ENCODE data around the gene KIF26A.
"Not testable (repeated sequence)": the region's sequence is repeated elsewhere in the genome, so short reads cannot be mapped to it uniquely, and the experiment has no call there.

KIF26A gene

DNA sequence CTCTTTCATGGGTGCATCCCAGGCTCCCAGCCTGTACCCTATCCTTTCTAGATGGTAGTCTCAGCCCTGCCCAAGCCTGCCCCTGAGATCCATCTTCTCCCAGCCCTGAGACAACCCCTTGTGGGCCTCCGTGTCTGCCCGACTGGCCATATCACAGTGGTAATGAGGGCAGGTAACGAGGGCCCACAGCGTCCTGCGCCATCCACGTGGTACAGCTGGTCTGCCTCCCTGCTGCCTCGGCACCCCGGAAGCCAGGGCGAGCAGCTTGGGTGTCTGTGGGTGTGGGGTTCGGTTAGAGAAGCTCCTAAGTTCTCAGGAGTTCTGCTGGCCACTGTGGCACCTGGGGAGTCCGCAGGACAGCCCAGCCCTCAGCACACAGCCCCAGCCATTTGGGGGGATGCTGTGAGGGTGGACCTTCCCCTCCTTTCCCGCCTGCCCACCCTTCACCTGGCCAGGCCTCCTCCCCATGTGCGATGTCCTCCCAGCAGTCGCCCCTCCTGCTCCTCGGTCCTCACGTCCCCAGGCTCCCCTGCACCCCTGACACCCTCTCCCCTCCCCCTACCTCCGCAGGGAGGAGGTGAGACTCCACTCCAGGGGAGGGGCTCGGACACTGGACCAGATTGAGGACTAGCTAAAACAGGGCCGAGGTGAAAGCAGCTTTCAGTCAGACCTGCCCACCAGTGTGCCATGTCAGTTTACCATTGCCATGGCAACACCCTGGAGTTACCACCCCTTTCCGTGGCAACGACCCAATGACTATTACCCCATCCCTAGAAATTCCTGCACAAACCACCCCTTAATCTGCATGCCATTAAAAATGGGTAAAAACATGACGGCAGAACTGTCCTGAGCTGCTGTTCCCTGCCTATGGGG is 69.0 kb downstream of the KIF26A start:
- no peak for DNase-seq (ENCODE audit: low read depth in 2 of 3, low spot score in 1 of 3)

DNA sequence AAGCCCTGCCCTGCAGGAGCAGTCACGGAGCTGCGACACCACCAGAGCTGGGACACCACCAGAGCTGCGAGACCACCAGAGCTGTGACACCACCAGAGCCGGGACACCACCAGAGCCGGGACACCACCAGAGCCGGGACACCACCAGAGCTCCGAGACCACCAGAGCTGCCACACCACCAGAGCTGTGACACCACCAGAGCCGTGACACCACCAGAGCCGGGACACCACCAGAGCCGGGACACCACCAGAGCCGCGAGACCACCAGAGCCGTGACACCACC is 69.6 kb downstream of the KIF26A start:
- not testable (repeated sequence) for DNase-seq (ENCODE audit: low read depth in 2 of 3, low spot score in 1 of 3)

DNA sequence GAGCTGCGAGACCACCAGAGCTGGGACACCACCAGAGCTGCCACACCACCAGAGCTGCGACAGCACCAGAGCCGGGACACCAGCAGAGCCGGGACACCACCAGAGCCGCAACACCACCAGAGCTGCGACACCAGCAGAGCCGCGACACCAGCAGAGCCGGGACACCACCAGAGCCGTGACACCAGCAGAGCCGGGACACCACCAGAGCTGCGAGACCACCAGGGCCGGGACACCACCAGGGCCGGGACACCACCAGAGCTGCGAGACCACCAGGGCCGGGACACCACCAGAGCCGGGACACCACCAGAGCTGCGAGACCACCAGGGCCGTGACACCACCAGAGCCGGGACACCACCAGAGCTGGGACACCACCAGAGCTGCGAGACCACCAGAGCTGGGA is 69.9 kb downstream of the KIF26A start:
- DNase-seq (ENCODE audit: low read depth in 2 of 3, low spot score in 1 of 3): not testable (repeated sequence)

DNA sequence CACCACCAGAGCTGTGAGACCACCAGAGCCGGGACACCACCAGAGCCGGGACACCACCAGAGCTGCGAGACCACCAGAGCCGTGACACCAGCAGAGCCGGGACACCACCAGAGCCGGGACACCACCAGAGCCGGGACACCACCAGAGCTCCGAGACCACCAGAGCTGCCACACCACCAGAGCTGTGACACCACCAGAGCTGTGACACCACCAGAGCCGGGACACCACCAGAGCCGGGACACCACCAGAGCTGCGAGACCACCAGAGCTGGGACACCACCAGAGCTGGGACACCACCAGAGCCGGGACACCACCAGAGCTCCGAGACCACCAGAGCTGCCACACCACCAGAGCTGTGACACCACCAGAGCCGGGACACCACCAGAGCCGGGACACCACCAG is 70.7 kb downstream of the KIF26A start:
- DNase-seq (ENCODE audit: low read depth in 2 of 3, low spot score in 1 of 3): not testable (repeated sequence)

DNA sequence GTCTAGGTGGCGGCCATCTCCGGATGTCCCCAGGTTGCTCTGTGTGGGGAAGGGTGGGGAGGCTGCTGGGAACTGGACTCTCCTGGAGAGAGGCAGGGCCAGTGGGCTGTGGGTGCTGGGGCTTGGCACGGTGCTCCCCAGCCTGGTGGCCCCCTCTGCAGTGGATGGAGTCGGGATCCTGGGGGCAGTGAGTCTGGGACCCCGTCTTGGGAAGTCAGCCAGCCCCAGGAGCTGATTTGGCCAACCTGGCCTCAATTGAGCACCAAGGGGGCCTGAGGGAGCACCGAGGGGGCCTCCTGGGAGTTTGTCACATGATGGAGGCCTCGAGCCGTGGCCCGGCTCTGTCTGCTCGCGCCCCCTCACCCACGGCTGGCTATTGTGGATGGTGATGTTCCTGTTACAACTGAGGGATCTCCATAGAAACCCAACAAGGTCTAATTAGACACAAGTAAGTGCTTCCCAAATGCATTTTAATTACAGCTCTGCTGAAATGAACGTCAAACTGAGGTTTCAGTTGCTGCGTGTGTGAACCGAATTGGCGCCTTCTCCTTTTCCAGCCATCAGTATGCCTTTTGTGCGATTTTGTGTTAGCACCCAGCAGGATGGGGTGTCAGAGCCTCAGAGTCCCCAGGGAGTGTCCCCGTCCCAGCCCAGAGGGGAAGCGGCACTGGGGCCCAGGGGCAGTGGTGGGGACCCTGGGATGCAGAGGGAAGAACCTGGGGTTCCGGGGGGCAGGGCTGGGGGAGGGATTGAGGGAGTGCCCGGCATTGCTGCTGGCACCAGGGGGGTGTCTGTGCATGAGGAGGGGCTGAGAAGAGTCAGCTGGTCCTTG is 71.8 kb downstream of the KIF26A start:
- no peak for DNase-seq (ENCODE audit: low read depth in 2 of 3, low spot score in 1 of 3)

DNA sequence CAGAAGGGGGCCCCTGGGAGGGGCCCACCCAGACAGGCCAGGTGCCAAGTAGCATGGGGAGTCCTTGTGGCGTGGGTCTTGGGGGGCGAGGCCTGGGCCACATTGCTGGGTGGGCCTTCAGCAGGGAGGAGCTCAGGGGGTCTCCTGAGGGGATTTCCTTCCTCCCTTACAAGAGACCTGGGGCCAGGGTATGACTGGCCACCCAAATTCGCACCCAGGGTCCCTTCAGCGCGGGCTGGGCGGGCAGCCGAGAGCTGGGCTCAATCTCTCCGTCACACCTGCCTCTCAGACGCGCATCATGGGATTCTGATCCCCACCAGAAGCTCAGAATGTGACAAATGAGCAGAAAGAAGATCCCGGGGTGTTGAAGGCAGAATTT is 72.4 kb downstream of the KIF26A start:
- DNase-seq (ENCODE audit: low read depth in 2 of 3, low spot score in 1 of 3): no peak

DNA sequence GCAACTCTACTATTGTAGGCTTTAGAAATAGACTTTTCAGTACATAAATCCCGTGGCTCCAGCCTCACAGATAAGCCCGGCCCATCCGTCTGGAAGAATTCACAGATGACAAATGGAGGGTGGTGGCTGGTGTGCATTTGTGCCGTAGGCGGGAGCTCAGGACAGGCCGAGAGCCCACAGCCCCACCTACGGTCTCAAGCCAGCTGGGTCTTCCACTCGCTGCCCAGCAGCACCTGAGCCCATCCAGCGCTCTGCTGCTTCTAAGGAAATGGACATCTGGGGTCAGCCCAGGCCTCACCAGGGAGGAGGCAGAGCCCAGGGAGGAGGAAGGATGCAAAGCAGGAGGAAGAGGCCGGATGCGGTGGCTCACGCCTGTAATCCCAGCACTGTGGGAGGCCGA is 72.8 kb downstream of the KIF26A start:
- DNase-seq (ENCODE audit: low read depth in 2 of 3, low spot score in 1 of 3): no peak

DNA sequence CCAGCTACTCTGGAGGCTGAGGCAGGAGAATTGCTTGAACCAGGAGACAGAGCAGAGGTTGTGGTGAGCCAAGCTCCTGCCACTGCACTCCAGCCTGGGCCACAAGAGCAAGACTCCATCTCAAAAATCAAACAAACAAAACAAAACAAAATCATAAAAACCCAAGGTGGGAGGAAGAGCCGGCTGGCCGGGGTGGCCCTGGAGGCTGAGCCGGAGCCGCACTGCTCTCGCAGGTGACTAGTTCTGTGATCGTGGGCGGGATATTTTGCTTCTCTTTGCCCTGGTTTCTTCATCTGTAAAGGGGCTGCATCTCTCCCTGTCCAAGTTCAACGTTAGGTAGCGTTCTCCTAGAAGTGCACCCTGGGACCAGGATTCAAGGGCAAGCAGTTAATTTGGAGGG is 73.4 kb downstream of the KIF26A start:
- DNase-seq (ENCODE audit: low read depth in 2 of 3, low spot score in 1 of 3): no peak

DNA sequence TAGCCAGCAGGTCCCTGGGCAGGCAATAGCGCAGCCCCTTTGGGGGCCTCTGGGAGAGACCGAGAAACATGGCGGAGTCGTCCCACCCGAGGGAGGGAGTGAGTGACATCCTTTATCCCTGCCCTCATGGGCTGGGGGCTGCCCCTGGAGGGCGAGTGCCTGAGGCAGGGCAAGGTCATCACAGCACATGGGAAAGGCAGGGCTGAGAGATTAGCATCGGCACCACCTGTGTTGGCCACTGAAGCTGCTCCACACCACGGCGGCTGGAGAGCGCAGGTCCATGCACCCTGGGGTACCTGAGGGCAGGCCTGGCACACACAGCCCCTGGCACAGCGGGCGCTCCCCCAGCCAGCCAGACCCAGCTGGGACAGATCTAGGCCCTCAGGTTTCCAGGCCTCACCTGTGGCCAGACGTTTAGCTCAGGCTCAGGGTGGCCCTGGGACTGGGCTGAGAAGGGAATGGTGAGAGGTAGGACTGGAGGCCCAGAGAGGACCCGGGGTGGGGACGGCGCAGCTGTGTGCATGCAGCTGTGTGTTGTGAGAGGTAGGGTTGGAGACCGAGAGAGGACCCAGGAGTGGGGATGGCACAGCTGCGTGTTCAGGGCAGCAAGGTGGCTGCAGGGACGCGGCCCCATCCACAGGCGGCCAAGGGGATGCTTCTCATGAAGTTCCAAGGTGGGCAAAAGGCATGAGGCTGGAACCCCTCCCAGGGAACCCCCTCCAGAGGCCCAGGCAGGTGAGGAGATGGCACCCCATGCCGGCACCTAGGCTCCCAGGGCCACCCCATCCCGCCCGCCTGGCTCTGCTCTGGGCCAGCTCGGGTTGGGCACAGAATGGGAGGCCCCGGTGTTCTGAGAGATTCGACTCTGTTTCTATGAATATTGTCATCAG is 74.1 kb downstream of the KIF26A start:
- DNase-seq (ENCODE audit: low read depth in 2 of 3, low spot score in 1 of 3): no peak

DNA sequence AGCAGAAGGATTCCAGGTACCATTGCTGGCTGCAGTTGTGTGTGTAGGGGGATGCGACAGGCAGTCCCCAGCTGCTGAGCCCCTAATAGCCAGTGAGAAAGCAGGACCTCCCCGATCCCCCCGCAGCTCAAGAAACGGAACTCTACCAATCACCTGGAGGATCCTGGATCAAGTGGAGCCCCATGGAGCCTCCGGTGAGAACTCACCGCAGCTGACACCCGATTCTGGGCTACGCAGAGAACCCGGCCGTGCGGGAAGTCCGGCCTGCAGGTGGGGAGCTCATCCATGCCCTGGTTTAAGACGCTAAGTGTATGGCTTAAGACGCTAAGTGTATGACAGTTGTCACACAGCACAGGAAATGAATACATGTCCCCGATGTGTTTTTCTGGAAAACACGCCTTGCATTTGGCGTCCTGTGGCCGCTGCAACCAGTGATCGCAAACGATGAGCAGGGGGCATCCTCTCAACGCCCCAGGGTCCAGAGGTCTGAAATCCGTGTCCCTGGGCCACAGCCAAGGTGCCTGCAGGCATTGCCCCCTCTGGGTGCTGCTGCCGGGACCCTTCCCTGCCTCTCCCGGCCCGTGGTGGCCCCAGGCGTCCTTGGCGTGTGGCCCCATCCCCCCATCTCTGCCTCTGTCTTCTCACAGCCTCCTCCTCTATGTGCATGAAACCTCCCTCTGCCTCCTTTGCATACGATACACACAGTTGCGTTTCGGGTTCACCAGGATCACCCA is 75.1 kb downstream of the KIF26A start:
- DNase-seq (ENCODE audit: low read depth in 2 of 3, low spot score in 1 of 3): no peak

DNA sequence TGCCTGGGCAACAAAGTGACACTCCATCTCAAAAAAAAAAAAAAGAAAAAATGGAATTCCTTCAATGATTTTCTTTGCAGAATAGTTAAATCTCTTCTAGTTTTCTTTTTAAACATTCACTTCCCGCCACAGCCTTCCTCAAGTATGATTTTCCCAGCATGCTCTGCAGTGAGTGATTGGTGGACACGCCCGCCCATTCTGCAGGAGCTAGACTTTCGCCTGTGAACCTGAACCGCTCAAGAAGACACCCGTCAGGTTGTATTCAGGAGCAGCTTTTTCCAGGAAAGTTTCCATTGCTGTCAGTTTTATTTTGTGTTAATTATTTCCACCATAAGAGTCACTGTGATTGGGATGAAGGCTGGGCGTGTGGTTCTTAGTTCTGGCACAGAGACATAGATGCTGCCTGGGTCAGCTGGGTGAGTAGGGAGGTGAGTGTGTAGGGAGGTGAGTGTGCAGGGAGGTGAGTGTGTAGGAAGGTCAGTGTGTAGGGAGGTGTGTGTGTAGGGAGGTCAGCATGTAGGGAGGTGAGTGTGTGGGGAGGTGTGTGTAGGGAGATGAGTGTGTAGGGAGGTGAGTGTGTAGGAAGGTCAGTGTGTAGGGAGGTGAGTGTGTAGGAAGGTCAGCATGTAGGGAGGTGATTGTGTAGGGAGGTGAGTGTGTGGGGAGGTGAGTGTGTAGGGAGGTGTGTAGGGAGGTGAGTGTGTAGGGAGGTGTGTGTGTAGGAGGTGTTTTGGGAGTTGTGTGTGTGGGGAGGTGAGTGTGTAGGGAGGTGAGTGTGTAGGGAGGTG is 76.2 kb downstream of the KIF26A start:
- no peak for DNase-seq (ENCODE audit: low read depth in 2 of 3, low spot score in 1 of 3)

DNA sequence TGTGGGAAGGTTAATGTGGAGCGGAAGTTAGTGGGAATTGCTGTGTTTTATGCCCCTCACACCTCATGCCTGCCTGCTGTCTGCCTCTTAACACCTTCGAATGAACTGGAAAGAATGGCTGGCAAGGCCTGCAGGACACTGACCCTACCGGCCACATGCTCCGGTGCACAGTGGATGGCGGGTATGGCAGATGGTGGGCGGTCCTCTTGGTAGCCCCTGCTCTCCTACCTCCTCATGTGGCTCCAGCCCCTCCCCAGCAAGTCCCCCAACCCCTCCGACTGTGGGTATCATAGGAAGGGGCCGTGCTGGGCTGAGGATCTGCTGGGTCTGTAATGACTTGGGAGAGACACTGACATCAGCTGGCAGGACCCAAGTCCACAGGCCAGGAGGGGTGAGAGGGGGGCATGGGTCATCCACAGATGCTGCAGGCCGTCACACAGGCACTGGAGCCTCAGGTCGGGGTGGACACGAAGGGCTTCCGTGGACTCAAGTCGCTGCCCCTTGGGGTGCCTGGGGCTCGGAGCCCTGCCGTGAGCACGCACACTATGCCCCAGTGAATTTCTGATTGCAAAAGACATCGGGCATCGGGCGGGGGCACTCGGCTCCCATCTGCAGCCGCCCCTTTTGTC is 77.4 kb downstream of the KIF26A start:
- DNase-seq (ENCODE audit: low read depth in 2 of 3, low spot score in 1 of 3): no peak

DNA sequence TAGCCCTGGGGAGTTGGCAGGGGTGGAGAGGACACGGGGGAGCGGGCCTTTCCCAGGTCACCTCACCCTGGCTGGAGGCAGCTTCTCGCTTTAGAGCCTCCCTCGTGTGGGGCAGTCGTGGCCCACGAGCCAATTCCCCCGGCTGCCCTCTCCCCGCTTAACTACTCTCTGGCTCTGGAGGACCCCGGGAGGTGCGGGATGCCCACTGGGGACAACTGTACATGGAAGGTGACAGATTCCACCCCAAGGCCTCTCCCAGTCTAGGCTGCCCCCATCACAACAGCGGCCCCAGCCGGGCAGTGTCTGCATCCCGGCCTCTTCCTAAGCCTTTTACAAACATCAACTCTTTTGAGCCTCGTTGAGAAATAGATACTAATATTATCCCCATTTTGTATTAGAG is 78.1 kb downstream of the KIF26A start:
- DNase-seq (ENCODE audit: low read depth in 2 of 3, low spot score in 1 of 3): no peak

DNA sequence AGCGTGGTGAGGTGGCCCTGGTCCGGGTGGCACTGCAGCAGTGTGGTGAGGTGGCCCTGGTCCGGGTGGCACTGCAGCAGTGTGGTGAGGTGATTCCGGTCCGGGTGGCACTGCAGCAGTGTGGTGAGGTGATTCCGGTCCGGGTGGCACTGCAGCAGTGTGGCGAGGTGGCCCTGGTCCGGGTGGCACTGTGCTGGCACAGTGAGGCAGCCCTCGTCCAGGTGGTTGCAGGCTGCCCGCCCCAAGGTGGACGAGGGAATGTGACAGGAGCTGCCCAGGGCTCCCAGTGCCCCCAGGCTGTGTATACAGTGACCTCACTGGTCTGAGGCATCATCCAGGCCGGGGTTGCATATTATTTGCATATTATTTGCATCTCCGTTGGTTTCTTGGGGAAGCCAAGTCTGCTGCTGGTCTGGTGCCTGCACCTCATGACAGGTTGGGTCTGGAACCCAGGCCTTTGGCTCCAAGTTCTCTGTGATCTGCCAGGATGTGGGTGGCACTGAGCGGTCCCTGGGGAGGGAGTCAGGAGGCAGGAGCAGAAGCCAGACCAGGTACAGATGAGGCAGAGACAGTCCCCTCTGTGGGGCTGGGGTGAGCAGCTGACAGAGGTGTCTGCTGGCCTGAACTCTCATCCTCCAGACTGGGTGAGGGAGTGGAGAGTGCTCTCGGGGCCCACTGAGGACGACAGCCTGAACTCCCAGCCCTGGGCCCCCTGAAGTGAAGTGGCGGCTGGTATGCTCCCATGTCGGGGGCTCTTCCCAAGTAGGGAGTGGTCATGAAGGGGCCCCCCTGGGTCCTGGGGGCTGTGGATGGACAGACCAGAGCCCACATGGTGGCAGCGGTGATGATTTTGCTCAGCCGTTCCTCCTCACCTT is 79.3 kb downstream of the KIF26A start:
- no peak for DNase-seq (ENCODE audit: low read depth in 2 of 3, low spot score in 1 of 3)

DNA sequence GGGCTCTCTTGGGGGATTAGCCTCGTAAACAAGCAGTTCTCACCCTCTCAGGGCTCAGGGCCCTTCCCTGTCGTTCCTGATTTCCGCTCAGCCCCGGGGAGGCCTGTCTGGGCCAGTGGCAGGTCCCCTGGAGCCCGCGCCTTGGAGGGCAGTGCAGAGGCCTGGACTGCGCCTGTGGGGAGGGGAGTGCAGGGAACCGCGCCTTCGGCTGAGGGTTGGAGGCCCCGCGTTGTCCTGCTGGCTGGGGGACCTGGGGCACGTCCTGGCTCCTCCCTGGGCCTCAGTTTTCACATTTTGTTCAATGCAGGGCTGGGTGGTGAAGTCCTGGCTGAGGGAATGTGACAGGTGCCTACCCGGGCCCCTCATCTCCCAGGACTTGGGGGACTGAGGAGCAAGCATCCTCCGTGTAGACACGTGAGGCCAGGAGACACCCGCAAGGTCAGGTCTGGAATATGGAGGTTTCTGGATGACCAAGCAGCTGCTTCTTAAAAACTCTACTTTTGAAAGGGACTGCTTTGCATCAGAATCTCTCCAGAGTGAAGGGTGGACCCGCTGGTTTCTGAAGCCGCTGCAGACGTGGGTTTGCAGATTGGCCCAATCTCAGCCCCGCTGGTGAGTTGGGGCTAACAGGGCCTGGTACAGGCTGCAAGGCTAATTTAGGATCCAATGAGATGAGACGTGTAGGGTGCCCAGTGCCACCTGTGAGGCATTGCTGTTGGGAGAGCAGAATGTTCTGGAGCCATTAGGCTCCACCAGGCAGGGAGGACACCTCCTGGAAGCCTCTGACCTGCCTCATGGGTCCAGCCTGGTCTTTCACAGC is 80.2 kb downstream of the KIF26A start:
- no peak for DNase-seq (ENCODE audit: low read depth in 2 of 3, low spot score in 1 of 3)

DNA sequence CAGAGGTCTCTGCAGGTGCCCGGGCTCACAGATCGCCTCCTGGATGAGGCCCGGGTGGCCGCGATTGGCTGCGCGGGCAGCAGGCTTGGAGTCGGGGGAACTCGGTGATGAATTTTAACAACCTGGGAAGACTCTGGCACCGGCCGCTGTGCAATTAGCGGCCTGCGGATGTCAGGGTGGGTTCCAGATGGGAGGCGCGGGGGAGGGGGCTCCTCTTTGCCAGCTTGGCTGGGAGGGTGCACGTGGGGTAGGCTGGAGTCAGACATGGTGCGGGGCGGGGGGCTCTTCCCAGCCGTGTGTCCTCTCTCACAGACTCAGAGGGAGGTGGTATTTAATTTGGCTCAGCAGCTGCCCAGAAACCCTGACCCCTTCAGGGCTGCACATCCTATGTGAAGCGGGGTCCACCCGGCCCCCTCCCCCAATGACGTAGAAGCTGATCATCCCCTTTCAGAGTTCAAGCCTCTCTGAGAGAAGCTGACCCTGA is 81.4 kb downstream of the KIF26A start:
- DNase-seq (ENCODE audit: low read depth in 2 of 3, low spot score in 1 of 3): no peak

DNA sequence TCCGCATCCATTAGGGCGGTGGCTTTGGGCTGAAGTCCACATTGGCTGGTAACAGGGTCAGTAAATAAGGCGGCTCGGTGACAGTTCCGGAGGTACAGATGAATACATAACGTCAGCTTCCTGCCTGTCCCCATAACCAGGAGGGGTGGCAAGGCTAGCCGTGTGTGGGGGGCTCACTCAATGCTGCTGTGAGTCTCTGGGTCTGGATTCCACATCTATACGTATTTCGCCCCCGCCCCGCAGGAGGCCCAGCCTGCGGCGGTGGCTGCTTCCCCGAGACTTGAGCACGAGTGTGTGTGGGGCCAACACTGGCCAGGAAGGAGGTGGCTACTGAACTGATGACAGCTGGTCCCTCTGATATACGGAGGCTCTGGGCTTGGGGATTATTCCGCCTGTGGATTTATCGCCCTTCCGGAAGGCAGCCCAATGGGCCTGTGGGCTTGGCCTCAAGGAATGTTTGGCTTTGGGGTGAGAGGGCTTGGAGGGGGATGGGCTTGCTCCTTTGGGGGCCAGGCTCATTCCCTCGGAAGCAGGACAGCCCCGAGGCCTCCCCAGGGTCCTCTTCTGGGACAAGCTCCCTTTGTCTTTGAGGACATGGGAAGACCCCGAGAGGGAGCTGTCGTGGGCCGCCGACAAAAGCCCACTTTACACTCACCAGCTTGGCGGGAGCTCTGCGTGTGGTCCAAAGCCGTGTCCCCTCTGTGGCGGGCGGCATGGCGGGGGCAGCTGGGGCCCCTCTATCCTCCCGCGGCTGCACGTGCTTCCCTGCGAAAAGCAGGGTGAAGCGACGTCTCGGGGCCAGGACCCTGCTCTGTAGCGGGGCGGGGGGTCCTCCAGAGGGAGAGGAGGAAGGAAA is 82.1 kb downstream of the KIF26A start:
- DNase-seq (ENCODE audit: low read depth in 2 of 3, low spot score in 1 of 3): no peak

Measured in stimulated activated CD4-positive, alpha-beta T cell treated with anti-CD3 and anti-CD28 coated beads, Interleukin-12 subunit alpha, Interleukin-12 subunit beta, amount 100 ng/mL, for 48 hours (primary cell).